ENCODE results near the gene SRRM4.
A peak's percentile ranks its signal among the peaks of the same experiment; 100 is the strongest.

SRRM4 gene

DNA sequence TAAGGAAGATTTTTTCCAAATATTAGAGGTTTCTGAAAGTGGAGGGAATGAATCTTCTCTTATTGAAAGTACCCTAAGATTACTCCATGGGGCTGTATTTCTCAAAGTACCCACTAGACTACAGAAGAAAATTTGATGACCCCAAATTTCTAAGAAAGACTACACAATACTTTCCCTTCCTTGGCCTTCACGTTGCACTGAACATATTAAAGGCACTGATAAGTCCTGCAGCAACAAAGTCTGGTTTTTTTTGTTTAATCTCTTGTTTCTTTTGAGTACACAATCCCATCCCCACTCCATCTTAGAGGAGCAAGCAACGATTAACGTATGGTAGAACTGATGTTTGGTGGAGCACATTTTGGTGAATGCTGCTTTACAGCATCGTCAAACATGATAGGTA is 70.1 kb downstream of the SRRM4 start:
- no peak for DNase-seq (ENCODE audit: low read depth)
- TF ChIP-seq, protein P1, sequence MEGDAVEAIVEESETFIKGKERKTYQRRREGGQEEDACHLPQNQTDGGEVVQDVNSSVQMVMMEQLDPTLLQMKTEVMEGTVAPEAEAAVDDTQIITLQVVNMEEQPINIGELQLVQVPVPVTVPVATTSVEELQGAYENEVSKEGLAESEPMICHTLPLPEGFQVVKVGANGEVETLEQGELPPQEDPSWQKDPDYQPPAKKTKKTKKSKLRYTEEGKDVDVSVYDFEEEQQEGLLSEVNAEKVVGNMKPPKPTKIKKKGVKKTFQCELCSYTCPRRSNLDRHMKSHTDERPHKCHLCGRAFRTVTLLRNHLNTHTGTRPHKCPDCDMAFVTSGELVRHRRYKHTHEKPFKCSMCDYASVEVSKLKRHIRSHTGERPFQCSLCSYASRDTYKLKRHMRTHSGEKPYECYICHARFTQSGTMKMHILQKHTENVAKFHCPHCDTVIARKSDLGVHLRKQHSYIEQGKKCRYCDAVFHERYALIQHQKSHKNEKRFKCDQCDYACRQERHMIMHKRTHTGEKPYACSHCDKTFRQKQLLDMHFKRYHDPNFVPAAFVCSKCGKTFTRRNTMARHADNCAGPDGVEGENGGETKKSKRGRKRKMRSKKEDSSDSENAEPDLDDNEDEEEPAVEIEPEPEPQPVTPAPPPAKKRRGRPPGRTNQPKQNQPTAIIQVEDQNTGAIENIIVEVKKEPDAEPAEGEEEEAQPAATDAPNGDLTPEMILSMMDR (IDR thresholded peaks at IDR 0.05; ENCODE audit: low read depth, low read length) = no peak
- TF ChIP-seq, protein P2, sequence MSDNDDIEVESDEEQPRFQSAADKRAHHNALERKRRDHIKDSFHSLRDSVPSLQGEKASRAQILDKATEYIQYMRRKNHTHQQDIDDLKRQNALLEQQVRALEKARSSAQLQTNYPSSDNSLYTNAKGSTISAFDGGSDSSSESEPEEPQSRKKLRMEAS (IDR thresholded peaks at IDR 0.05; ENCODE audit: low read depth, low read length) = no peak
- H3K4me3 ChIP-seq (ENCODE audit: low read depth, low read length) = no peak overlapping the region

GRCh38 chr12:119052001-119052400 is 70.7 kb downstream of the SRRM4 start:
- TF ChIP-seq MYC (IDR thresholded peaks at IDR 0.05; ENCODE audit: low read depth, low read length) = no peak
- TF ChIP-seq, protein P1 (IDR thresholded peaks at IDR 0.05; ENCODE audit: low read depth, low read length) = no peak
- TF ChIP-seq, protein P2 (IDR thresholded peaks at IDR 0.05; ENCODE audit: low read depth, low read length) = no peak
- TF ChIP-seq POLR2A (IDR thresholded peaks at IDR 0.05; ENCODE audit: extremely low read depth, insufficient read length) = no peak
- no peak overlapping the region for H3K4me3 ChIP-seq (ENCODE audit: low read depth, low read length)
- DNase-seq (ENCODE audit: low read depth) = no peak

- DNase-seq (ENCODE audit: low read depth) = no peak
- TF ChIP-seq POLR2A (IDR thresholded peaks at IDR 0.05; ENCODE audit: extremely low read depth, insufficient read length) (no peak), MYC (IDR thresholded peaks at IDR 0.05; ENCODE audit: low read depth, low read length) (no peak)
- TF ChIP-seq, protein P1 (IDR thresholded peaks at IDR 0.05; ENCODE audit: low read depth, low read length) = no peak
- TF ChIP-seq, protein P2 (IDR thresholded peaks at IDR 0.05; ENCODE audit: low read depth, low read length) = no peak
- H3K4me3 ChIP-seq (ENCODE audit: low read depth, low read length) = no peak overlapping the region
These were observed 74.6 kb downstream of the SRRM4 start for GRCh38 chr12:119055977-119056376.

GRCh38 chr12:119060847-119061796 is 79.8 kb downstream of the SRRM4 start:
- no peak overlapping the region for H3K4me3 ChIP-seq (ENCODE audit: low read depth, low read length)
- TF ChIP-seq POLR2A (IDR thresholded peaks at IDR 0.05; ENCODE audit: extremely low read depth, insufficient read length) = no peak
- no peak for TF ChIP-seq MYC (IDR thresholded peaks at IDR 0.05; ENCODE audit: low read depth, low read length)
- TF ChIP-seq, protein P2 (IDR thresholded peaks at IDR 0.05; ENCODE audit: low read depth, low read length) = no peak
- TF ChIP-seq, protein P1 (IDR thresholded peaks at IDR 0.05; ENCODE audit: low read depth, low read length) = no peak
- peak; percentile 70 for DNase-seq (ENCODE audit: low read depth)

DNA sequence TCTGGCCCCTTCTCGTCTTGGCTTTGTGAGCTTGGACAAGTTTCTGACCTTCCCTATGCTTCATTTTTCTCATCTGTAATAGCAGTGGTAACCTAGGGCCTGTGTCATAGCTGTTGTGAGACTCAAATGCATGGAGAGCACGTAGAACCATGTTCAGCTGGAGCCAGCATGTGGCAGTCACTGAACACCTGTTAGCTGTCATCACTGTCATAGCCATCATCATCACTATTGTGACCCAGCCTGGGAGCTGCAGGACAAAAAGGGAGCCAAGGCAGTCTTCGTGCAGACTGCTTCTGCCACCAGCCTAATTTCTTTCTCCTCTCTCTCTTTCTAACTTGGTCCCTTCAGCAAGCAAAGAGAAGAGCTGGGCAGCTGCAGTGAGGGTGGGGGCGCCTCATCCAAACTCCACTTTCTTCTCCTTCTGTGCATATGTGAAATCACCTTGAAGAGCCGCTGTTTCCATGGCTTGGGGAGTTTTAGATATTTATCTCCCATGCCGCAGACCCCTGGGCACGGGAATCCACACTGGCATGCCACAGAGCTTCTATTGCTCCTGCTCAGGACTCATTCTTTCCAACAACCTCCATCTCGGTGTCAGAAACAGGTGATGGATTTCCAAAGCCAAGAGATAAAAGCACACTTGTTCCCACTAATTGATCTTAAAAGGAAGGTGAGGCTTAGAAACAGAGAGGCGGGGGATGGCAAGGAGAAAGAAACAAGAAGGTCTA is 87.0 kb downstream of the SRRM4 start:
- TF ChIP-seq POLR2A (IDR thresholded peaks at IDR 0.05; ENCODE audit: extremely low read depth, insufficient read length) (no peak), MYC (IDR thresholded peaks at IDR 0.05; ENCODE audit: low read depth, low read length) (no peak)
- TF ChIP-seq, protein P2 (IDR thresholded peaks at IDR 0.05; ENCODE audit: low read depth, low read length) = no peak
- TF ChIP-seq, protein P1 (IDR thresholded peaks at IDR 0.05; ENCODE audit: low read depth, low read length) = no peak
- no peak overlapping the region for H3K4me3 ChIP-seq (ENCODE audit: low read depth, low read length)
- DNase-seq (ENCODE audit: low read depth) = no peak

All from NB4 (cell line).